IMR-90 (cell line): Measurements from ENCODE around the gene C15orf62. TPM values are rescaled to one million over a fixed set of nuclear protein-coding genes. Genes with fewer than 3 reads are reported as not detected.

Experiments used
- ATAC-seq: fragments of 200-7000 bp; cut with Tn5 transposase; 2 replicates; pipeline ENCODE4 v1.9.1; 2020; ENCODE audit warnings: low read depth, mild to moderate bottlenecking, moderate library complexity
- BruUV-seq: library from RNA; stranded (reverse); fragments of 400-500 nt; replicated peaks from 2 replicates; lab custom pipeline; 2021; lab: Mats Ljungman, UMichigan
- CTCF ChIA-PET: fragments of 300-600 bp; formaldehyde crosslinking; extraction: SDS; loops from one replicate; lab custom pipeline; 2021; ENCODE audit warnings: antibody characterized with exemption; lab: Yijun Ruan, JAX
- POLR2A ChIA-PET: fragments of 300-600 bp; sonication (Branson Sonifier 250); formaldehyde crosslinking; loops from one replicate; lab custom pipeline; 2022; ENCODE audit warnings: antibody characterized with exemption; ENCODE audit not compliant: unreplicated experiment; lab: Charles Lee
- DNase-seq: peaks from one replicate; pipeline ENCODE4 v3.0.0; 2013
- H2AFZ ChIP-seq: replicated peaks from 2 replicates; pipeline ENCODE3; 2013; ENCODE audit warnings: low read length, mild to moderate bottlenecking; ENCODE audit not compliant: poor library complexity
- H2AK5ac ChIP-seq: 2 replicates; pipeline ENCODE4 v1.6.1; 2013; ENCODE audit warnings: low read depth, low read length, inconsistent platforms
- H2AK9ac ChIP-seq: replicated peaks from 2 replicates; pipeline ENCODE3; 2013; ENCODE audit warnings: mild to moderate bottlenecking, low read depth, low read length, moderate library complexity; ENCODE audit not compliant: poor library complexity
- H2BK120ac ChIP-seq: 2 replicates; pipeline ENCODE4 v1.6.1; 2013; ENCODE audit warnings: low read depth, low read length, inconsistent platforms
- H2BK15ac ChIP-seq: 3 replicates; pipeline ENCODE4 v1.6.1; 2013; ENCODE audit warnings: low read depth, low read length, inconsistent platforms
- H2BK20ac ChIP-seq: 2 replicates; pipeline ENCODE4 v1.6.1; 2013; ENCODE audit warnings: low read depth, mild to moderate bottlenecking, inconsistent platforms, low read length, moderate library complexity
- H2BK5ac ChIP-seq: 2 replicates; pipeline ENCODE4 v1.6.1; 2013; ENCODE audit warnings: mild to moderate bottlenecking, low read depth, low read length, inconsistent platforms; ENCODE audit not compliant: poor library complexity, severe bottlenecking
- H3K14ac ChIP-seq: replicated peaks from 2 replicates; pipeline ENCODE4 v1.6.1; 2013; ENCODE audit warnings: low read depth, low read length, inconsistent platforms
- H3K18ac ChIP-seq: 2 replicates; pipeline ENCODE4 v1.6.1; 2013; ENCODE audit warnings: low read depth, low read length, control low read depth
- H3K23ac ChIP-seq: 2 replicates; pipeline ENCODE4 v1.6.1; 2013; ENCODE audit warnings: low read depth, low read length, inconsistent platforms
- H3K27ac ChIP-seq: 2 replicates; pipeline ENCODE4 v1.5.1; 2013; ENCODE audit warnings: mild to moderate bottlenecking, control low read depth, low read length; ENCODE audit not compliant: insufficient read depth
- H3K27me3 ChIP-seq: 2 replicates; pipeline ENCODE4 v1.6.1; 2013; ENCODE audit warnings: low read length; ENCODE audit not compliant: control insufficient read depth, insufficient read depth
- H3K36me3 ChIP-seq: 2 replicates; pipeline ENCODE4 v1.6.1; 2013; ENCODE audit warnings: low read length, mixed read lengths; ENCODE audit not compliant: control insufficient read depth, insufficient read depth
- H3K4ac ChIP-seq: 2 replicates; pipeline ENCODE4 v1.6.1; 2013; ENCODE audit warnings: low read depth, low read length, inconsistent platforms
- H3K4me1 ChIP-seq: 2 replicates; pipeline ENCODE4 v1.6.1; 2013; ENCODE audit warnings: low read length, mixed read lengths; ENCODE audit not compliant: control insufficient read depth, insufficient read depth
- H3K4me2 ChIP-seq: 2 replicates; pipeline ENCODE4 v1.6.1; 2013; ENCODE audit warnings: low read depth, mild to moderate bottlenecking, control low read depth, low read length, moderate library complexity
- H3K4me3 ChIP-seq: 2 replicates; pipeline ENCODE4 v1.5.1; 2013; ENCODE audit warnings: low read depth, mild to moderate bottlenecking, control low read depth, low read length, moderate library complexity; ENCODE audit not compliant: insufficient read depth
- H3K56ac ChIP-seq: 2 replicates; pipeline ENCODE4 v1.6.1; 2013; ENCODE audit warnings: low read length, inconsistent platforms; ENCODE audit not compliant: insufficient read depth; ENCODE audit errors: extremely low read depth
- H3K79me1 ChIP-seq, 2 experiments: 2 replicates each; pipeline ENCODE4 v1.6.1; 2013; ENCODE audit warnings: low read length in 2 of 2, inconsistent platforms in 1 of 2, low read depth in 1 of 2
- H3K9ac ChIP-seq: 2 replicates; pipeline ENCODE4 v1.6.1; 2013; ENCODE audit warnings: low read depth, low read length, control low read depth
- H3K9me1 ChIP-seq: 2 replicates; pipeline ENCODE4 v1.6.1; 2013; ENCODE audit warnings: low read length, inconsistent platforms; ENCODE audit not compliant: insufficient read depth
- H3K9me3 ChIP-seq: 2 replicates; pipeline ENCODE4 v1.6.1; 2013; ENCODE audit warnings: low read length; ENCODE audit not compliant: control insufficient read depth, insufficient read depth
- H4K20me1 ChIP-seq: 2 replicates; pipeline ENCODE4 v1.6.1; 2013; ENCODE audit warnings: low read length, inconsistent platforms; ENCODE audit not compliant: insufficient read depth
- H4K5ac ChIP-seq: 2 replicates; pipeline ENCODE4 v1.6.1; 2013; ENCODE audit warnings: mild to moderate bottlenecking, low read depth, low read length, control low read depth
- H4K8ac ChIP-seq, 2 experiments: 2 replicates each; pipeline ENCODE4 v1.6.1; 2013; ENCODE audit warnings: low read depth in 2 of 2, low read length in 2 of 2, control low read depth in 1 of 2, inconsistent platforms in 1 of 2
- H4K91ac ChIP-seq: 2 replicates; pipeline ENCODE4 v1.6.1; 2013; ENCODE audit warnings: low read depth, low read length, inconsistent platforms; ENCODE audit not compliant: insufficient read depth
- CEBPB ChIP-seq: IDR thresholded peaks from 2 replicates; pipeline ENCODE4 v1.6.1; 2012; ENCODE audit warnings: low read depth, low read length, improper control_type of control experiment
- MAZ ChIP-seq: IDR thresholded peaks from 2 replicates; pipeline ENCODE4 v1.6.1; 2012; ENCODE audit warnings: low read depth, mild to moderate bottlenecking, low read length, improper control_type of control experiment, moderate library complexity, borderline replicate concordance
- RCOR1 ChIP-seq: IDR thresholded peaks from 2 replicates; pipeline ENCODE4 v1.6.1; 2012; ENCODE audit warnings: mild to moderate bottlenecking, low read length, improper control_type of control experiment; ENCODE audit not compliant: insufficient replicate concordance
- WGBS, 2 experiments: methylation state at CpG; one replicate each; pipeline versions ENCODE4 v1.1.5 to v1.1.7; 2013; ENCODE audit warnings: missing lambda C conversion rate in 2 of 2; ENCODE audit not compliant: insufficient read length in 1 of 2; ENCODE audit errors: extremely low coverage in 2 of 2; 5-methylcytosine and 5-hydroxymethylcytosine counted together
- dilution Hi-C: fragments of 300-500 bp; cut with HindIII; formaldehyde crosslinking; loops from one replicate; pipeline ENCODE4 v1.14.3; 2018; ENCODE audit warnings: low sequenced_read_pairs; ENCODE audit not compliant: unreplicated experiment
- in situ Hi-C: fragments of 300-500 bp; cut with MboI; formaldehyde crosslinking; loops from 3 replicates; pipeline ENCODE4 v1.14.3; 2019; ENCODE audit warnings: low sequenced_read_pairs, inconsistent platforms, mixed read lengths
- intact Hi-C: fragments of 100-400 bp; cut with micrococcal nuclease; formaldehyde crosslinking; loops from 2 replicates; pipeline ENCODE4 v1.10.0; 2022
- polyA plus RNA-seq, 3 experiments: library from polyadenylated mRNA; depleted of rRNA; stranded (reverse); fragments of >200 nt; gene quantifications; 2 replicates each; pipeline ENCODE4 v1.2.3, GENCODE V29; 2012; ENCODE audit warnings: low replicate concordance in 1 of 3
- total RNA-seq: library from RNA; depleted of rRNA; stranded (reverse); fragments of >200 nt; gene quantifications from 2 replicates; pipeline ENCODE4 v1.2.3, GENCODE V29; 2012

Gene C15orf62
- total and polyA plus RNA-seq, 2 of the 4 experiments (the other 2 are of a cell fraction), result not detected

DNA sequence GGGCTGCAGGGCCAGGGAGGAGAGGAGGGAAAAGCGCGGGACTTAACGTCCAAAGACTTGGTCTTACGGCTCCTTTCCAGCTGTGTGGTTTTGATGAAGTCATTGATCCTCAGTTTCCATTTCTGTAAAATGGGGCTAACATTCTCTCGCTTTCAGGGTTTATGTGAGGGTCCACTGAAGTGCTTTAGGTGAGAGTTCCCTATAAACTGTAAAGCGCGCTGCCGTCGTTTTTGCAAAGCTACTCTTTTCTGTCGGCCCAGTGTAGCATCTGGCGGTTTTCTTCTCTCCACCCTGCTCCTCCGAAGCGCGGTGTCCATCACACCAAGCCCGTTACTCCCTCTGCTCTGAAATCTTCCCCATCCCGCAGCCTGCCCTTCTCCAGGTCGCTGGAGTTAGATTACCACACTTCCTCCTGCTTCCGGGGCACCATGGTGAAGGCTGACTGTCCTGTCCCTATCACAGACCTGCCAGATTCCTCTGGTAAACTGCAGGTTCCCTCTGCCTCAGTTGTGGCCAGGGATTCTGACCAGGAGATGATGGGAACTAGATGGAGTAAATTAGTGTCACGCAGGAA lies 38.2 kb downstream of the C15orf62 start:
- no peak overlapping the region for H2BK20ac ChIP-seq

More for the DNA sequence above, 38.2 kb downstream of the C15orf62 start:
- Histone ChIP-seq H3K27me3 (no peaks in the 10 kb centered on the region), H3K4ac (peak overlapping the region; percentile 66), H2AK9ac (peak overlapping the region; percentile 90), H3K4me2 (peak overlapping the region; percentile 81), H3K9me1 (no peaks in the 10 kb centered on the region), H3K9ac (peak overlapping the region; percentile 75), H2BK15ac (no peak overlapping the region; the same call in 2 of the 3 replicates), H3K4me1 (peaks cover 6% of the 10 kb centered on the region), H2BK120ac (peak overlapping the region; percentile 13; the same call in 1 of the 2 replicates), H3K14ac (peak overlapping the region; percentile 87), H3K4me3 (peak overlapping the region; percentile 82), H4K91ac (peak overlapping the region; percentile 81), H4K20me1 (no peaks in the 10 kb centered on the region), H2AK5ac (peak overlapping the region; percentile 65), H3K36me3 (peaks cover 12% of the 10 kb centered on the region; the same call in 1 of the 2 replicates), H2BK5ac (peak overlapping the region; percentile 52), H3K56ac (peak overlapping the region; percentile 38), H2AFZ (peak overlapping the region; percentile 95), H4K8ac (peak overlapping the region; percentile 91 to 98), H3K9me3 (no peaks in the 10 kb centered on the region), H3K18ac (peak overlapping the region; percentile 20), H3K27ac (peak overlapping the region; percentile 76), H4K5ac (peak overlapping the region; percentile 62), H3K23ac (peak overlapping the region; percentile 46), H3K79me1 (peaks cover 33 to 49% of the 10 kb centered on the region in 2 experiments)
- TF ChIP-seq MAZ, result no peak
- TF ChIP-seq RCOR1, result peak; percentile 36
- no peak for TF ChIP-seq CEBPB
- in situ Hi-C loops, result no loop called here
- ATAC-seq (no peak), DNase-seq (peak; percentile 40)
- 84% methylated on average over 6 of the region's 19 CpGs; no CpG with 5 or more reads in 1 of the 2 experiments for WGBS, 2 experiments
- intact Hi-C loops, result loop anchor here (1.0 kb wide), 1 partner anchor 36 kb away; the partner anchor contains the start of gene SPINT1
- no TSS peak for BruUV-seq
- dilution Hi-C loops, result no loop called here
- ChIA-PET CTCF (no interaction called here), POLR2A (no interaction called here)
